Colonic mucosa (tissue), 4 donors: ENCODE measurements around the gene SLC17A6. TPM values are rescaled to one million over a fixed set of nuclear protein-coding genes. Genes with fewer than 3 reads are reported as not detected.

Experiments used
- DNase-seq: peaks from one replicate; pipeline ENCODE4 v3.0.0-alpha.2; 2020
- H3K27ac ChIP-seq: fragments of 200-600 bp; one replicate; pipeline ENCODE4 v1.8.0; 2021
- H3K27me3 ChIP-seq: fragments of 200-600 bp; one replicate; pipeline ENCODE4 v1.8.0; 2021
- H3K36me3 ChIP-seq: fragments of 200-600 bp; one replicate; pipeline ENCODE4 v1.8.0; 2021
- H3K4me1 ChIP-seq: fragments of 200-600 bp; one replicate; pipeline ENCODE4 v1.8.0; 2021; ENCODE audit warnings: mild to moderate bottlenecking
- H3K4me3 ChIP-seq: fragments of 200-600 bp; one replicate; pipeline ENCODE4 v1.8.0; 2021
- H3K9ac ChIP-seq, 2 donors: one replicate each; pipeline ENCODE4 v1.7.0; 2013; ENCODE audit warnings: control low read depth in 2 of 2, low read depth in 2 of 2, low read length in 2 of 2
- H3K9me3 ChIP-seq: fragments of 200-600 bp; one replicate; pipeline ENCODE4 v1.8.0; 2021
- intact Hi-C: fragments of 100-400 bp; cut with DNase I; formaldehyde crosslinking; loops from one replicate; pipeline ENCODE4 v1.14.1; 2022
- total RNA-seq, 2 donors: library from RNA; stranded (reverse); fragmentation: NEBNext Ultra II Directional in 1 of 2; extraction: Animal tissue kit (Norgen Biotek cat#: 25700) in 1 of 2; gene quantifications; one replicate each; pipeline ENCODE4 v1.2.1, GENCODE V29; 2021
- TF ChIP-seq, protein P1 (sequence below): fragments of 200-600 bp; IDR thresholded peaks from one replicate; pipeline ENCODE4 v1.8.0; 2022; ENCODE audit warnings: antibody characterized with exemption, mild to moderate bottlenecking
- donor health status: healthy.
- donor health status: DM: no; HTN: no; CAD: no.
- donor health status: DM: no; HTN: no; CAD: no.

SLC17A6 gene
- total RNA-seq, 2 donors from 2014 or later, result not detected

DNA sequence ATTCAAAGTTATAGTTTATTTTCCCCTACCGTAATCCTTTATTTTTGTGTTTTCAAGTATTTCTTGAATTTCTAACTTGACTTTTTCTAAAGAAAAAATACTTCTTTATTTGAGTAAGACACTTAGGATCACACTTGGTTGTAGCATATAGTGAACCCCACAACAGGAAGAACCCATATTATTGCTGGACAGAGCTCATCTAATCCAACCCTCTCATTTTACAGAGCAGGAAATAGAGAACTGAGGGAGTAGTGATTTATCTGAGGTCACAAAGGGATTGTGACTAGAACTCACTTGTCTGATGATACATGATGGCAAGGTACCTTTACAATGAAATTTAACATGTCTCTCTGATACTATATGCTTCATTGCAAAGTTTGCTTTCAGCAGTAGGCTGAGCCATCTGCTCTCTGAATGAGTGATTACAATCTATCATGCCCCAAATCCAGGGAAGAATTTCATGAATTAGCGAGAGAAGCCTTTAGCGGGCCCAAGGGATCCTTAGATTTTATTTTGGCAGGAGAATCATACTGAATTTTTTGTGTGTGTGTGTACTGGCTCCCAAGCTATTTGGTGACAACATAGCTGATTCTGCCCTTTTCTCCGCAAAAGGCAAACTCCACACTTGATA is 9.8 kb downstream of the SLC17A6 start:
- H3K9me3 ChIP-seq, result no peaks in the 10 kb centered on the region
- peaks cover 16% of the 10 kb centered on the region for H3K27me3 ChIP-seq
- no peaks in the 10 kb centered on the region for H3K4me1 ChIP-seq
- no peak overlapping the region for H3K9ac ChIP-seq
- TF ChIP-seq, protein P1, sequence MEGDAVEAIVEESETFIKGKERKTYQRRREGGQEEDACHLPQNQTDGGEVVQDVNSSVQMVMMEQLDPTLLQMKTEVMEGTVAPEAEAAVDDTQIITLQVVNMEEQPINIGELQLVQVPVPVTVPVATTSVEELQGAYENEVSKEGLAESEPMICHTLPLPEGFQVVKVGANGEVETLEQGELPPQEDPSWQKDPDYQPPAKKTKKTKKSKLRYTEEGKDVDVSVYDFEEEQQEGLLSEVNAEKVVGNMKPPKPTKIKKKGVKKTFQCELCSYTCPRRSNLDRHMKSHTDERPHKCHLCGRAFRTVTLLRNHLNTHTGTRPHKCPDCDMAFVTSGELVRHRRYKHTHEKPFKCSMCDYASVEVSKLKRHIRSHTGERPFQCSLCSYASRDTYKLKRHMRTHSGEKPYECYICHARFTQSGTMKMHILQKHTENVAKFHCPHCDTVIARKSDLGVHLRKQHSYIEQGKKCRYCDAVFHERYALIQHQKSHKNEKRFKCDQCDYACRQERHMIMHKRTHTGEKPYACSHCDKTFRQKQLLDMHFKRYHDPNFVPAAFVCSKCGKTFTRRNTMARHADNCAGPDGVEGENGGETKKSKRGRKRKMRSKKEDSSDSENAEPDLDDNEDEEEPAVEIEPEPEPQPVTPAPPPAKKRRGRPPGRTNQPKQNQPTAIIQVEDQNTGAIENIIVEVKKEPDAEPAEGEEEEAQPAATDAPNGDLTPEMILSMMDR, result no peak
- no peak overlapping the region for H3K27ac ChIP-seq
- intact Hi-C loops, result no loop called here
- no peaks in the 10 kb centered on the region for H3K36me3 ChIP-seq
- no peak overlapping the region for H3K4me3 ChIP-seq
- DNase-seq, result no peak

DNA sequence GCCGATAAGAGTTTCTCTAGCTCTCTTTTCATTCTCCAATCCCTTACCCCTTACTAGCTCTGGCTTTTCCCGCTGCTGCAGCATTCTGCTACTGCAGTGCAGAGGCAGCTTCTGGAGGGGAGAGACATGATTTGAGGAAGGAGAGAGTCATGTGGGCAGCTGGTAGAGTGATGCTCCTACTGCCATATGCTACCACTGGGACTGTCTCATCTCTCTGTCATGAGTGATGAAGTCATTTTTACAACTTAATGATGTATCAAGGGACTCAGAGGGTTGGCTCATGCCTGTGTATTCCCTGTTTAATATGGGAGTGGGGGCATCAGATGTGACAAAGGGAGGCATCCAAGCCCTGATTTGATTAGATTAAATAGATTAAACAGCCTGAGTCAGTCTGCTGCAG is 11.3 kb downstream of the SLC17A6 start:
- intact Hi-C loops, result no loop called here
- TF ChIP-seq, protein P1, result no peak
- H3K27ac ChIP-seq, result no peak overlapping the region
- no peak for DNase-seq
- no peak overlapping the region for H3K4me3 ChIP-seq
- H3K9ac ChIP-seq, result no peak overlapping the region
- H3K36me3 ChIP-seq, result no peaks in the 10 kb centered on the region
- H3K4me1 ChIP-seq, result no peaks in the 10 kb centered on the region
- no peaks in the 10 kb centered on the region for H3K9me3 ChIP-seq
- H3K27me3 ChIP-seq, result peaks cover under 1% of the 10 kb centered on the region

DNA sequence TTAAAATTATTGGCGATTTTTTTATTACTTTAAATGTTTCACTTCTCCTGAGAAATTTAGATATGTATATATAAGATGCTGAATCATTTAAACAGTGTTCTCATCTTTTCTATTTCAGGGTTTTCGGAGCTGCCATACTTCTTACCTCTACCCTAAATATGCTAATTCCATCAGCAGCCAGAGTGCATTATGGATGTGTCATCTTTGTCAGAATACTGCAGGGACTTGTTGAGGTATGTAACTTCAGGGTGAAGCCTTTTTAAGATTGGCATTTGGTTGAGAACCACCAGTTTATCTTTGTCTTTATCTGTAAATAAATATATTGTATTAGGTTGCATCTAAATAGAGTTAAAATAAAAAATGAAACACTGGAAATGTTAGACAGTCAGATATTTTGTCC is 21.1 kb downstream of the SLC17A6 start:
- DNase-seq, result no peak
- Histone ChIP-seq H3K36me3 (no peaks in the 10 kb centered on the region), H3K9ac (no peak overlapping the region), H3K4me3 (no peak overlapping the region), H3K27ac (no peak overlapping the region), H3K4me1 (no peaks in the 10 kb centered on the region), H3K27me3 (no peaks in the 10 kb centered on the region), H3K9me3 (no peaks in the 10 kb centered on the region)
- TF ChIP-seq, protein P1, result no peak
- intact Hi-C loops, result no loop called here

DNA sequence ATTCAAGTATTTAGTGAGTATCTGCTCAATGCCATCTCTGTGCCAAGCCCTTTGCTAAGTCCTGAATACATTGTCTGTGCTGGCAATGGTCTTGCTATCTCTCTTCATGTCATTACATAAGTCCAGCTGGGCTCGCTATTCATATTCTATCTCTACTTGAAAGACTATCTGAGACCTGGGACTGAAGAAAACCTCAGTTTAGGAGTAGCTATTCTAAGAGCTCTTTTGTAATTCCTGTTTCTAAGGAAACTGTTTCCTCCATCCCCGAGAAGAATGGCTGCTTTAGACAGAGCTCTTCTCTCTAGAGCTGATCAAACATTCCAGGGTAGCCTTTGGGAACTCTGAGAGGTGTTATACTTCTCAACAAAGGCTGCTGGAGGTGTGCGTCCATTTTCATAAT is 33.0 kb downstream of the SLC17A6 start:
- intact Hi-C loops, result no loop called here
- no peaks in the 10 kb centered on the region for H3K36me3 ChIP-seq
- H3K27ac ChIP-seq, result no peak overlapping the region
- no peaks in the 10 kb centered on the region for H3K27me3 ChIP-seq
- H3K9me3 ChIP-seq, result no peaks in the 10 kb centered on the region
- no peak overlapping the region for H3K9ac ChIP-seq
- no peaks in the 10 kb centered on the region for H3K4me1 ChIP-seq
- TF ChIP-seq, protein P1, result no peak
- H3K4me3 ChIP-seq, result no peak overlapping the region
- DNase-seq, result no peak

DNA sequence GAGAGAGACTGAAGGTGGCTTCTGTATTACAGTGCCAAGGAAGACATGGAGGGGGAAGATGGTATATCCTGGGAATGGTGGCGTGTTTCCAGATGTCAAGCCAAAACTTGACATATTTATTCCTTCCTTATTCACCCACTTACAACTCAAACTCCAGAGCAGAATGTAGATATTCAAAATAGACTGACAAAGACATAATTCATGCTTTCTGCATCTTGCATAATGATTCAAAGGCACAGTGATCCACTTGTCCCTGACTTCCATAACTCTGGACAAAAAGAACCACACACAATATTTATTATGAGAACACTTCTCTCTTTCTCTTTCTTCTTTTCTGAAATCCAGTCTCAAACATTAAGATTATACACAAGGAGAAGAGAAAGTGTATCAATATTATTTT is 48.9 kb downstream of the SLC17A6 start:
- no peaks in the 10 kb centered on the region for H3K9me3 ChIP-seq
- no peaks in the 10 kb centered on the region for H3K36me3 ChIP-seq
- H3K27me3 ChIP-seq, result no peaks in the 10 kb centered on the region
- no peak for DNase-seq
- no peak overlapping the region for H3K4me3 ChIP-seq
- TF ChIP-seq, protein P1, result no peak
- no peaks in the 10 kb centered on the region for H3K4me1 ChIP-seq
- no peak overlapping the region for H3K9ac ChIP-seq
- intact Hi-C loops, result no loop called here
- H3K27ac ChIP-seq, result no peak overlapping the region
